NCI-H82 treated with DMSO at 0.1 percent for 48 hours (cell line): ENCODE measurements around the gene ZNF628.

Experiments
- DNase-seq: peaks from one replicate; lab custom pipeline; 2025; ENCODE audit not compliant: unreplicated experiment; lab: John Stamatoyannopoulos, UW

ZNF628 gene

DNA sequence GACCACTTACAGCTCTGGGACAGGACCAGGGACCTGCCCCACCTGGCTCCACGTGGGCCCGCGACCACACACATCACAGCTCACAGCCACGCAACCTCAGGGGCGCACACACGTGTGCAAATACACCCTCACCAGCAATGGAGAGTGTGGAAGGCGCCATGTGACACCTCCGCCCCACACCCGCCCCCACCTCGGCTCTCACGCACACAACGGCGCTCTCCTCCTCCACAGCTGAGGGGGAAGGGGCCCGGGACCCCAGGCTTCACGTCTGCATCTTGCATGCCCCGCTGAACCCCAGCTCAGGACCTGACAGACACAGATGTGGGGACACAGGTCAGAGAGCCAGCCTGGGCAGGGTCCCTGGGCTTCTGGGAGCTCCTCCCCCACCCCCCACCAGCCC lies 26.9 kb upstream of the ZNF628 start:
- no peak for DNase-seq

DNA sequence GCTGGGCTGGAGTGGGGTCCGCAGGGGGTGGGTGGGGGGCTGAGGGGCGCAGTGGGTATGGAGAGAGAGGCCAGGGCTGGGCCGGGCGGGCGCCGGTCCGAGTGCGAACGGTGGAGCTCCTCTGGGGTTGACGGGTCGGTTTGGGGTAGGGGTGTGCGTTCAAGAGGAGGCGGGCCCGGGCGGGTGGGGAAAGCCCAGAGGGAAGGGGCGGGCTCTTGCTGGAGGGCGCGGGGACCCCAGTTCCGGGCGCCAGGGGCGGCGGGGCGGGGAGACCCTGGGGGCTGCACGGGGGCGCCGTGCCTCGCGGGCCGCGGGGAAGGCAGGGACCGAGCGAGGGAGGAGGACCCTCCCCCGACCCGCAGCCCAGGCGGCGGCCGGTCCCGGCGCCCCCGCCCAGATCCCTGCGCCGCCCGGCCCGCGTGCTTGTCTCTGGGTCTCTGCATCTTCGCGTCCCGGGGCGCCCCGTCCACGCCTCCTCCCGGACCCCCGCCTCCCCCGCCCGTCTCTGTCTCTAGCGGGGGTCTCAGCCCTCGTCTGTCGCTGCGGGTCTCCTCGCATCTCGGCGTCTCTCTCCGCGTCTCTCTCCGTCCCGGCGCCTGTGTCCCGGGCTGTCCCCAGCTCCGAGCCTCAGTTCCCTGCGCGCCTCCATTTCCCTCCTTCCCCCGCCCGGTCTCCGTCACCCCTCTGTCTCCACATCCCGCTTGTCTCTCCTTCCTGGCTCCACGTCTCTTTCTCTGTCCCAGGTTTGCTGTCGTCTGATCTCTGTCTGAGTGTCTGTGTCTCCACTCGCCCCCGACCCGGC lies 25.1 kb upstream of the ZNF628 start:
- DNase-seq, result no peak

DNA sequence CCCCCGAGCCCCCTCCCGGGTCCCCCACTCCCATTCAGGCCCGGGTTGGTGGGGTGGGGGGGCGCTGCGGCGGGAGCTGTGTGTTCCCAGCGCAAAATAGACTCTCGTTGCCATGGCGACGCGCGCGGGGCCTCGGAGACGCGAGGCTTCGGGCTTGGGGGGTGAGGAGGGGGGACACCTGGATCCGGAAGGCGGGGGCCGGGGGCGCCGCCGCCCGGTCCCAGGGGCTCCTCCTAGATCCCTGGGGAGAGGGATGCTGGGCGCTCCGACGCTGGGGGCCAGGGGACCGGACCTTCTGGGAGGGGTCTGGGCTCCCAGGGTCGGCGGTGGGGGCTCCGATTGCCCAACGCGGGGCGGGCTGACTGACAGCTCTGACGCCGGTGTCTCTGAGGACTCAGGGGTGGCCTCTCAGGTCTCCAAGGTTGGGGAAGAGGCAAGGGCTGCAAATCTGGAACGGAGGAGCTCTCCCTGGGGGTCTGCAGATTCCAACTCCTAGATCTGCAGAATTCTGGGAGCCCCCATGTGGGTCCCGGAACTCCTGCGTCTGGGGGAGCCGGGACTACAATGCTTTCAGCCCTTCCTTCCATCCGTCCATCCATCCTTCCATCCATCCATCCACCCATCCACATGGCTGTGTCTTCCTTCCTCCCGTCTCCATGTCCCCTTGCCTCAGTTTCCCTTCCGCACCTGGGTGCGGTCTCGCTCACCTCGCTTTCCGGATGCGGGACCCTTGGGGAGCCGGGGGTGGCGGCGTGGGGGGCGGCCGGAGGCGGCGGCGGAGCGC lies 24.3 kb upstream of the ZNF628 start:
- no peak for DNase-seq

DNA sequence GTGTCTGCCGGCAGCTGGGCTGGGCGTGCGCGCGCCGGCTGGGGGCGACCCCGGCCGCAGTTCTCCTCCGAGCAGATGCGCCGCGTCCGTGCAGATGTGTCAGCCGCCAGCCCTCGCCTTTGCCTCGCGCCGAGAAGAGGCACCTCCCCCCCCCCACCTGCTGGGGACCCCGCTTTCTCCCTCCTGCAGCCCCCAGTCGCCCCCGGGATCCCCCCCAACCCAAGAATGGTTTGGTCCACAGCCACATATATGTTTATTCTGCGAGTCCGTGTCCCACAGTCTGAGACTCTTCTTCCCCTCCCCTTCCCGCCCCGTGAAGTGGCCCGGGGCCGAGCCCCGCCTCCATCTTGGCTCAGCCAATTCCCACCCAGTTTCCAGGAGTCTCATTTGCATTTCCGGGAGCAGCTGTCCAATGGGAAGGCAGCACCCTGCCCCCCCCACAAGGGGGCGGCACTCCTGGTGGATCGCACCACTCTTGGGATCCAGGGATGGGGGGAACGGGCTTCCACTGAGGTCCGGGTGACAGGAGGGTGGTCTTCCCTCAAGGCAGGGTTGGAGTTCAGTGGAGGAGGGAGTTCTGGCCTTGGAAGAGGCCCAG lies 23.6 kb upstream of the ZNF628 start:
- DNase-seq, result peak; percentile 89

DNA sequence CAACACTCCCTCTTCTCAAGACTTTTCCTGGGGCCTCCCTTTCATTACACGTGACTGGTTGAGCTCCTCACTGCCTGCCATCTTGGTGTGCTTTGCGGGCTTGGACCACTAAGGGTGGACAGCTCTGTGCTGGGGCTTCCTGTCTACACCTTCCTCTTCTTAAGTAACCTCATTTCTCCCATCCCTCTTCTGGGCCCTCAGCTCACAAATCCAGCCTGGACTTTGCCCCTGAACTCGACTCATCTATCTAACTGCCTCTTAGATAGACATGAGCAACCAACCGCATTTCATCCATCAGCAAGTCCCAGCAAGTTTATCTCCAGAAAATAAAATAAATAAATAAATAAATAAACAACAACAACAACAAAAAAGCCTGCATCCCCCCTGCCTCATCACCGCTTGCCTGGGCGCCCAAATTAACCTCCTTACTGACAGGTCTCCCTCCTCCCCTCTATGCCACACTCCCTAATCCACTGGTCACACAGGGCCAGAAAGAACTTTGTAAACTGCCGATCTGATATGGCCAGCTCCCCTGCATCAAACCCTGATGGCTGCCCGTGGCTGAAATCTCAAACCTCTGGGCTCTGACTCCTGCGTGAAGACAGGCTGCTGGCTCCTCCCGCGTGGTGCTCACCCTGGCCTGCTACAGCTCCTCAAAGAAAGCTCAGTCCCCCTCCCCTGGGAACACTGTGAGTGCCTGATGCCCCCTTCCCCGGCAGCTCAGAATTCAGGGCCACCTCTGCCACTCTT lies 22.7 kb upstream of the ZNF628 start:
- DNase-seq, result no peak

- no peak for DNase-seq
Measured at GRCh38 chr19:55454787-55455243, 21.6 kb upstream of the ZNF628 start.

GRCh38 chr19:55455576-55456235 lies 20.7 kb upstream of the ZNF628 start:
- DNase-seq, result no peak

DNA sequence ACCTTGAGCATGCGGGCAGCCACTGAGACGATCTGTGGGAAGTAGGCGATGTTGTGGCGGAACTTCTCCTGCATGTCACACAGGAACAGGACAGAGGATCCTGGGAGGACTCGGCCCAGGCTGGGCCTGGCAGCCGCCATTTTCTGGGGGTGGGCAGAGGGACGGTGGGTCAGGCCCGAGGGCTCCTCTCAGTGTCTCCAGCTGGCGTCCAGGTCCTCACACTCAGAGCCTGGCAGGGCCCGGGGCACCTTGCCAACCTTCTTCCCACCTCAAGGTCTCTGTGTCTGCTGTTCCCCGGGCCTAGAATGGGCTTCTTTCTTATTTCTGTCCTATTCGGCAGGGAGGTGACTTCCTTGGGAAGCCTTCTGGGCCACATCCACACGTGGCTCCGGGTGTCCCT lies 20.1 kb upstream of the ZNF628 start:
- DNase-seq, result no peak

DNA sequence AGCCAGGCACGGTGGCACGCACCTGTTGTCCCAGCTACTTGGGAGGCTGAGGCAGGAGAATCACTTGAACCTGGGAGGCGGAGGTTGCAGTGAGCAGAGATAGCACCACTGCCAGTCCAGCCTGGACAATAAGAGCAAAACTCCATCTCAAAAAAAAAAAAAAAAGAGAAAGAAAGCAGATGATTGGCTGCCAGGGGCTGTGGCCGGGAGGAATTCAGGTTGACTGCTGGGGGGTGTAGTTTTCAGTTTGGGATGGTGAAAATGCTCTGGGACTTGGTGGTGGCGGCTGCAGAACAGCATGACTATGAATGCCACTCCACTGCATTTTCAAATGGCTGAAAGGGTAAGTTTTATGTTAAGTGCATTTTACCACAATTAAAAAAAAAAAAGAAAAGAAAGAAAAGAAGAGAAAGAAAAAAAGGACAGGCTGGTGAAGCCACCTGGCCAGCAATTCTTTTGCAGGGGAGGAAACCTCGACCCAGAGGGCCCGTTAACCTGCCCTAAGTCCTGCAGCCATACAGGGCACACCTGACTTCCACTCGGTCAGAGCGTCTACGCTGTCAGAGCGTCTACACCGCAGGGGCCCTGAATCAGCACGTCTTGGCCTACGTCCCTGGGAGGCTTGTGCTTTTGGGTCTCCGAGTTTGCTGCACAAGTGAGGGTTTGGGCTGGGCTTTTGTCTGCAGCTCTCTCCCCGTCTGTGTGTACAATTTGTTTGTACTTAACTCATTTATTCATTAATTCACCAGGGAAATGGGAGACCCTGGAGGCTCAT lies 18.5 kb upstream of the ZNF628 start:
- DNase-seq, result no peak

DNA sequence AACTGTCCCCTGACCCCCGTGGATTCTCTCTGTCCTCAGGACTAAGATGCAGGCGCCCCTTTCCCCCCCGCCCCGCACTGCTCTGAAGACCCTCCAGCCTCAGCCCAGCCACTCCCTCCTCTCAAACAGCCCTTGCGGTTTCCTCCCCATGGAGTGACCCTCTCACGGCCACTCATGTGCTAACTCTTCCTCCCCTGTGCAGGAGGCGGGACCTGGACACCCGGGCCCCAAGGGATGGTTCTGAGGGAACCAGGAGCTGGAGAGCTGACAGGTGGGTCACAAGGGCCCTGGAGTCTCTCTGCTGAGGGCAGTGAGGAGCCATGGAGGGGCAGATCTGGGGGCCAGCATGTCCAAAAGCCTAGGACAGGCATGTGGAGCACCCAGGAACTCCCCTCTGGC lies 16.9 kb upstream of the ZNF628 start:
- no peak for DNase-seq

DNA sequence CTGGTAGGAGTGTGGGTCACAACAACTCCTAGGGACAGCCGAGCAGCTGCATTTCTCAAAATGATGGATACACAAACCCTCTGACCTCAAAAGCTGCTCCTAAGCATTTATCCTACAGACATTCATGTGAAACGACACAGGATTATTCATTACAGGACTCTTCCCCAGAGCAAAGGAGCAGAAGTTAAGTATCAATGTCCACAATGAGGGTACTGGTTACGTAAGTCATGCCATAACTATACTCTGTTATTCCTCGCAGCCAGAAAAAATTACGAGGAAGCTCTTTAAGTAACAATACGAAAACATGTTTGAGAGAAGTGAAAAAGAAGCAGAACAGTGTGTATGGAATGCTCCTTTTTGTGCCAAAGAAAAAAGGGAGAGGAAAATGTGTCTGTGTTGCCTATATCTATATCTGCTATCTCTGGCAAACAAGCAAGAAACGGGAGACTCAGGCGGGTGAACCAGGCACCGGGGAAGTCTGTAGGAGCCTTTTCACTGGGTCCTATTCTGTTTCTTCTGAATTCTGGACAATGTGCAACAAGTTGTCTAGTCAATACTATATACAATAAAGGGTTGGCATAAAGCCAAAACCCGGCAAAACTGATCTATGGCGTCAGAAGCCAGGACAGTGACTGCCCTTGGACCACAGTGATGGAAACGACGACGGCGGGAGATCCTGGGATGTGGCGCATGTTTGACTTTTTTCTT lies 16.3 kb upstream of the ZNF628 start:
- no peak for DNase-seq

GRCh38 chr19:55460670-55461258 lies 15.7 kb upstream of the ZNF628 start:
- DNase-seq, result peak; percentile 57

GRCh38 chr19:55461259-55461973 lies 15.0 kb upstream of the ZNF628 start, which contains the start of gene ISOC2:
Gene ISOC2, minus strand, starts transcription at chr19:55461642. Its CDS starts 5,156 bp downstream, at chr19:55456486.
- DNase-seq, result peak; percentile 98

DNA sequence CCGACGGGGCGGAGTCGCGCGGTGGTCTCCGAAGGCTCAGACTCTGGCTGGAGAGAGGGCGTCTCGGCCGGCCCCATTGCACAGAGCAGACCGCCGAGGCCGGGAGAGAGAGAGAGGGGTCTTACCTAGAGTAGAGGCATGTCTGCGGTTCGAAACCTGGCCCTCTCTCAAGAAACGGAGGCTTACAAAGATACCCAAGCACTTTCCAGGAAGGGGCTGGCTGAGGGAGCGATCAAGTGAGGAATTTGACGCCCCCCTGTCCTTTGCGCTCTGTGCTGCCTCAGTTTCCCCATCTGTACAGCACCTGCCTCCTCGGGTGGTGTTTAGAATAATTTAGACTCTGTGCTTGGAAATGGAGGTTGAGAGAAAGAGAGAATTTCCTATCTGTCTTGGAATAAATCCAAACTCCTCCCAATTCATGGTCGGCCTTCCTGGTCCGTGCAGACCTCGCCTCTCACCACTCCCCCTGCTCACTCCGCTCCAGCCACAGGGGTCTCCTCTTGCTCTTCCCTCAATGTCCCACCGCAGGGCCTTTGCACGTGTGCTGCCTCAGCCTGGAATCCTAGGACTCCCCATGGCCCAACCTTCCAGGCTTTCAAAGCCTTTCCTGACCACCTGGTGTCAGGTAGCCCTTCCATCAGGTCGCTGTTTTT lies 14.3 kb upstream of the ZNF628 start:
- no peak for DNase-seq

DNA sequence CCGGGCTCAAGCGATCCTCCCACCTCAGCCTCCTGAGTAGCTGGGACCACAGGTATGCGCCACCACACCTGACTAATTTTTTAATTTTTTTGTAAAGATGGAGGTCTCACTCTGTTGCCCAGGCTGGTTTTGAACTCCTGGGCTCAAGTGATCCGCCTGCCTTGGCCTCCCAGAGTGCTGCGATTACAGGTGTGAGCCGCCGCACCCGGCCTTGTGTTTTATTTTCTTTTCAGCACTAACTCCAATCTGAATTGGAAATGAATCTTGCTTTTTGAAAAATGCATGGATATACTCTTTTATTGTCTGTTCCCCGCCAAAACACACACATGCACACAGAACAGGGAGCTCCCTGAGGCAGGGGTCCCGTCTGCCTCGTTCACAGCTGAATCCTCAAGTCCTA lies 13.7 kb upstream of the ZNF628 start:
- no peak for DNase-seq

GRCh38 chr19:55463583-55464031 lies 12.8 kb upstream of the ZNF628 start:
- DNase-seq, result no peak

DNA sequence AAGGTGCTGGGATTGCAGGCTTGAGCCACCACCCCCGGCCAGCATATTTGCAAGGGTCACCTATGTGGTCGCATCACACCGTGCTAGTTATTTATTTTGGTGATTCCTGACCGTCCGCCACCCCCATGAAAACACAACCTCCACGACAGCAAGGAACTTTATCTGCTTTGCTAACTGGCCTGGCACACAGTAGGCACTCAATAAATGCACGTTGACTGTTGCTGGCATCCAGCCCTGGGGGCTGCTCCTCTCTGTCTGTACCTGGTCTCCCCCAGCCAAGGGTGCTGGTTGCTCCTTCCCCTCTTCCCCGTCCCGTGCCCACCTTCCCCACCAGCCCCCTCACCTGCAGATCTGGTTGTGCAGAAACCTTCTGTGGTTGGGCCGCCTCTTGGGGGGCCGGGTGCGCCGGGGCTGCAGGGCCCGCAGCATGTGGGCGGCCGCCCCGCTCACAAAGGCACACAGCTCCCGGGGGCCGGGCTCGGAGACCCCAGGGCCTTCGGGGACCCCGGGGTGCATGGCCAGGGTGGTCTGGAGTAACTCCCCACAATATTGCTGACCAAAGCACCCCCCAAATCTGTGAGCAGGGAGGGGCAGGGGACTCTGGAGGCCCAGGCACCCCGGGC lies 12.3 kb upstream of the ZNF628 start:
- DNase-seq, result no peak
